H9 (cell line): ENCODE results near the gene CLEC4G. TPM values are rescaled to one million over a fixed set of nuclear protein-coding genes. Genes with fewer than 3 reads are reported as not detected.

Source experiments
- DNase-seq: peaks from one replicate; pipeline ENCODE4 v3.0.0-alpha.2; 2017
- H2AFZ ChIP-seq: one replicate; pipeline ENCODE4 v1.6.1; 2013; ENCODE audit warnings: mild to moderate bottlenecking, low read length, control low read depth, moderate library complexity
- H2AK5ac ChIP-seq: 2 replicates; pipeline ENCODE4 v1.6.1; 2013; ENCODE audit warnings: low read length, control low read depth, mixed read lengths; ENCODE audit not compliant: insufficient read length
- H2BK120ac ChIP-seq: one replicate; pipeline ENCODE4 v1.6.1; 2013; ENCODE audit warnings: low read depth, mild to moderate bottlenecking, low read length, control low read depth, inconsistent platforms; ENCODE audit not compliant: poor library complexity, severe bottlenecking
- H2BK12ac ChIP-seq: 2 replicates; pipeline ENCODE4 v1.6.1; 2013; ENCODE audit warnings: low read length, control low read depth, mixed read lengths, low read depth; ENCODE audit not compliant: insufficient read length
- H2BK15ac ChIP-seq: 2 replicates; pipeline ENCODE4 v1.6.1; 2013; ENCODE audit warnings: low read depth, low read length, control low read depth
- H2BK20ac ChIP-seq: one replicate; pipeline ENCODE4 v1.6.1; 2013; ENCODE audit warnings: low read depth, mild to moderate bottlenecking, low read length, control low read depth, inconsistent platforms; ENCODE audit not compliant: poor library complexity, severe bottlenecking
- H2BK5ac ChIP-seq: 2 replicates; pipeline ENCODE4 v1.6.1; 2013; ENCODE audit warnings: low read length, control low read depth, mixed read lengths; ENCODE audit not compliant: insufficient read length
- H3K14ac ChIP-seq: 2 replicates; pipeline ENCODE4 v1.6.1; 2013; ENCODE audit warnings: low read length, control low read depth; ENCODE audit not compliant: insufficient read depth
- H3K18ac ChIP-seq: 2 replicates; pipeline ENCODE4 v1.6.1; 2013; ENCODE audit warnings: low read depth, mild to moderate bottlenecking, mixed read lengths, low read length, control low read depth; ENCODE audit not compliant: insufficient read length
- H3K23ac ChIP-seq: 2 replicates; pipeline ENCODE4 v1.6.1; 2013; ENCODE audit warnings: low read length, control low read depth, mixed read lengths, low read depth; ENCODE audit not compliant: insufficient read length
- H3K23me2 ChIP-seq: 2 replicates; pipeline ENCODE4 v1.6.1; 2013; ENCODE audit warnings: low read depth, mild to moderate bottlenecking, mixed read lengths, low read length, control low read depth; ENCODE audit not compliant: insufficient read length, poor library complexity, severe bottlenecking
- H3K27ac ChIP-seq: 2 replicates; pipeline ENCODE4 v1.5.1; 2013; ENCODE audit warnings: low read length, control low read depth, mixed read lengths, low read depth; ENCODE audit not compliant: insufficient read length
- H3K27me3 ChIP-seq: 2 replicates; pipeline ENCODE4 v1.6.1; 2013; ENCODE audit warnings: low read length, control low read depth, inconsistent platforms; ENCODE audit not compliant: insufficient read depth
- H3K4ac ChIP-seq: 2 replicates; pipeline ENCODE4 v1.6.1; 2013; ENCODE audit warnings: low read depth, mild to moderate bottlenecking, control low read depth, inconsistent platforms, low read length, moderate library complexity
- H3K4me1 ChIP-seq: 2 replicates; pipeline ENCODE4 v1.6.1; 2013; ENCODE audit warnings: low read length, control low read depth, inconsistent platforms; ENCODE audit not compliant: insufficient read depth
- H3K4me2 ChIP-seq: 2 replicates; pipeline ENCODE4 v1.6.1; 2013; ENCODE audit warnings: low read length, control low read depth, mixed read lengths; ENCODE audit not compliant: insufficient read length, insufficient read depth
- H3K56ac ChIP-seq: 2 replicates; pipeline ENCODE4 v1.6.1; 2013; ENCODE audit warnings: low read depth, mild to moderate bottlenecking, mixed read lengths, low read length, control low read depth; ENCODE audit not compliant: insufficient read length
- H3K79me1 ChIP-seq: 2 replicates; pipeline ENCODE4 v1.6.1; 2013; ENCODE audit warnings: low read depth, mild to moderate bottlenecking, moderate library complexity, low read length, control low read depth, inconsistent platforms; ENCODE audit not compliant: insufficient read depth, poor library complexity, severe bottlenecking
- H3K79me2 ChIP-seq: 2 replicates; pipeline ENCODE4 v1.6.1; 2013; ENCODE audit warnings: low read length, control low read depth, inconsistent platforms; ENCODE audit not compliant: insufficient read depth
- H3K9ac ChIP-seq: 2 replicates; pipeline ENCODE4 v1.6.1; 2013; ENCODE audit warnings: low read length, control low read depth, mixed read lengths; ENCODE audit not compliant: insufficient read length; ENCODE audit errors: extremely low read depth
- H3K9me3 ChIP-seq: one replicate; pipeline ENCODE4 v1.6.1; 2013; ENCODE audit warnings: low read depth, low read length, inconsistent platforms; ENCODE audit not compliant: control insufficient read depth
- H3T11ph ChIP-seq: one replicate; pipeline ENCODE4 v1.6.1; 2013; ENCODE audit warnings: mild to moderate bottlenecking, low read length, control low read depth, inconsistent platforms
- H4K20me1 ChIP-seq: one replicate; pipeline ENCODE4 v1.6.1; 2013; ENCODE audit not compliant: control insufficient read depth, insufficient read length, insufficient read depth
- H4K5ac ChIP-seq: 2 replicates; pipeline ENCODE4 v1.6.1; 2013; ENCODE audit warnings: low read depth, mild to moderate bottlenecking, mixed read lengths, low read length, control low read depth; ENCODE audit not compliant: insufficient read length
- H4K8ac ChIP-seq: replicated peaks from 2 replicates; pipeline ENCODE4 v1.6.1; 2013; ENCODE audit warnings: low read length, control low read depth, mixed read lengths, low read depth; ENCODE audit not compliant: insufficient read length
- H4K91ac ChIP-seq: 2 replicates; pipeline ENCODE4 v1.6.1; 2013; ENCODE audit warnings: low read depth, mild to moderate bottlenecking, moderate library complexity, mixed read lengths, low read length, control low read depth; ENCODE audit not compliant: insufficient read length
- H3K27ac Mint-ChIP-seq, 3 experiments: 2 replicates in 2 of 3; 3 replicates in 1 of 3; pipeline ENCODE4 v1.8.0; 2020 to 2021; ENCODE audit warnings: mixed read lengths in 3 of 3, mild to moderate bottlenecking in 1 of 3, moderate library complexity in 1 of 3
- H3K27me3 Mint-ChIP-seq: 2 replicates; pipeline ENCODE4 v1.8.0; 2021; ENCODE audit warnings: low read depth, mild to moderate bottlenecking, moderate library complexity, mixed read lengths
- H3K36me3 Mint-ChIP-seq, 3 experiments: 2 replicates in 2 of 3; 3 replicates in 1 of 3; pipeline ENCODE4 v1.8.0; 2020 to 2021; ENCODE audit warnings: low read depth in 3 of 3, mixed read lengths in 3 of 3; ENCODE audit not compliant: insufficient read depth in 1 of 3
- H3K4me1 Mint-ChIP-seq, 2 experiments: 2 replicates each; pipeline ENCODE4 v1.8.0; 2020; ENCODE audit warnings: mixed read lengths in 2 of 2
- H3K4me3 Mint-ChIP-seq, 2 experiments: 2 replicates in 1 of 2; 3 replicates in 1 of 2; pipeline ENCODE4 v1.8.0; 2020 to 2021; ENCODE audit warnings: mild to moderate bottlenecking in 2 of 2, mixed read lengths in 2 of 2, moderate library complexity in 1 of 2
- H3K9me3 Mint-ChIP-seq, 2 experiments: 2 replicates in 1 of 2; 3 replicates in 1 of 2; pipeline ENCODE4 v1.8.0; 2020; ENCODE audit warnings: mild to moderate bottlenecking in 2 of 2, mixed read lengths in 2 of 2, moderate library complexity in 1 of 2
- CTCF ChIP-seq: fragments of 200-600 bp; sonication (generic); conservative IDR thresholded peaks from 3 replicates; pipeline ENCODE4 v1.8.0; 2021; ENCODE audit warnings: antibody characterized with exemption, mild to moderate bottlenecking
- WGBS: extraction: QIAGEN DNeasy Blood & Tissue Kit; methylation state at CpG from one replicate; pipeline ENCODE4 v1.1.7; 2013; ENCODE audit warnings: missing lambda C conversion rate, low lambda C conversion rate, mixed read lengths; ENCODE audit not compliant: insufficient read length; ENCODE audit errors: extremely low coverage; 5-methylcytosine and 5-hydroxymethylcytosine counted together
- total RNA-seq: library from RNA; stranded (reverse); gene quantifications from 2 replicates; pipeline ENCODE4 v1.2.1, GENCODE V29; 2021

Gene CLEC4G
- total RNA-seq, 1 experiment from 2014 or later: not detected

GRCh38 chr19:7739211-7739755, 7.4 kb upstream of the CLEC4G start:
- no peak for DNase-seq
- no peak overlapping the region for H2BK5ac ChIP-seq
- Mint-ChIP-seq H3K9me3 (no peaks in the 10 kb centered on the region), H3K4me3 (no peak overlapping the region), H3K36me3 (no peaks in the 10 kb centered on the region; a peak in 1 of 7 replicates), H3K4me1 (peaks cover 4 to 10% of the 10 kb centered on the region in 2 experiments), H3K27me3 (peaks cover 72% of the 10 kb centered on the region), H3K27ac (no peak overlapping the region)
- no peak overlapping the region for H3K4ac ChIP-seq
- H3K23me2 ChIP-seq: no peaks in the 10 kb centered on the region
- H2BK15ac ChIP-seq: no peak overlapping the region
- no peaks in the 10 kb centered on the region for H4K20me1 ChIP-seq
- H2AFZ ChIP-seq: no peak overlapping the region
- no peak overlapping the region for H2AK5ac ChIP-seq
- no peak overlapping the region for H4K91ac ChIP-seq
- H3K79me2 ChIP-seq: no peaks in the 10 kb centered on the region
- no peak overlapping the region for H3K23ac ChIP-seq
- no peak overlapping the region for H3K14ac ChIP-seq
- WGBS: no CpG with 5 or more reads among the region's 2 CpGs
- no peak overlapping the region for H3T11ph ChIP-seq
- H3K27me3 ChIP-seq: no peaks in the 10 kb centered on the region
- H3K18ac ChIP-seq: no peak overlapping the region
- TF ChIP-seq CTCF: no peak
- H2BK20ac ChIP-seq: no peak overlapping the region
- no peak overlapping the region for H3K27ac ChIP-seq
- H3K56ac ChIP-seq: no peak overlapping the region
- no peak overlapping the region for H2BK120ac ChIP-seq
- H3K79me1 ChIP-seq: no peaks in the 10 kb centered on the region
- no peak overlapping the region for H2BK12ac ChIP-seq
- no peak overlapping the region for H4K5ac ChIP-seq
- no peak overlapping the region for H3K4me2 ChIP-seq
- peaks cover 3% of the 10 kb centered on the region; the same call in 1 of the 2 replicates for H3K4me1 ChIP-seq
- no peaks in the 10 kb centered on the region for H3K9me3 ChIP-seq
- no peak overlapping the region for H3K9ac ChIP-seq
- no peak overlapping the region for H4K8ac ChIP-seq
